HG03378 (cell line): ENCODE data around the gene PNPLA5.

Source experiments
- ATAC-seq: cut with Tn5 transposase; IDR thresholded peaks from one replicate; pipeline ENCODE4 v1.9.1; 2021; ENCODE audit warnings: mild to moderate bottlenecking, moderate library complexity; ENCODE audit not compliant: unreplicated experiment

The PNPLA5 gene

GRCh38 chr22:43858156-43858895, 33.5 kb downstream of the PNPLA5 start:
- no peak for ATAC-seq

- no peak for ATAC-seq
Measured at GRCh38 chr22:43857367-43857766, 34.4 kb downstream of the PNPLA5 start.

- ATAC-seq: no peak
Measured at GRCh38 chr22:43855431-43855830, 36.4 kb downstream of the PNPLA5 start.

- ATAC-seq: no peak
Measured at GRCh38 chr22:43854786-43855271, 37.0 kb downstream of the PNPLA5 start.

GRCh38 chr22:43854121-43854785, 37.6 kb downstream of the PNPLA5 start:
- ATAC-seq: no peak

GRCh38 chr22:43853328-43853931, 38.4 kb downstream of the PNPLA5 start:
- no peak for ATAC-seq

GRCh38 chr22:43852573-43853327, 39.1 kb downstream of the PNPLA5 start:
- ATAC-seq: no peak

GRCh38 chr22:43851979-43852307, 39.9 kb downstream of the PNPLA5 start:
- no peak for ATAC-seq

- ATAC-seq: no peak
Measured at GRCh38 chr22:43851058-43851978, 40.5 kb downstream of the PNPLA5 start.

- no peak for ATAC-seq
Measured at GRCh38 chr22:43850529-43850928, 41.3 kb downstream of the PNPLA5 start.

GRCh38 chr22:43849731-43850130, 42.1 kb downstream of the PNPLA5 start:
- ATAC-seq: no peak

- no peak for ATAC-seq
Measured at GRCh38 chr22:43848366-43849171, 43.2 kb downstream of the PNPLA5 start.

- no peak for ATAC-seq
Measured at GRCh38 chr22:43847376-43848289, 44.2 kb downstream of the PNPLA5 start.

- ATAC-seq: no peak
Measured at GRCh38 chr22:43846966-43847365, 44.8 kb downstream of the PNPLA5 start.

- no peak for ATAC-seq
Measured at GRCh38 chr22:43845981-43846380, 45.8 kb downstream of the PNPLA5 start.

- no peak for ATAC-seq
Measured at GRCh38 chr22:43844560-43845545, 47.0 kb downstream of the PNPLA5 start.
